AG10803 (cell line): Measurements from ENCODE around the gene ARRB1.

Source experiments
- DNase-seq: peaks from one replicate; pipeline ENCODE4 v3.0.0; 2010; ENCODE audit warnings: low read depth
- H3K4me3 ChIP-seq: 2 replicates; pipeline ENCODE4 v1.5.1; 2011; ENCODE audit warnings: mild to moderate bottlenecking, low read length, control low read depth
- TF ChIP-seq, protein P1 (sequence below): conservative IDR thresholded peaks from 2 replicates; pipeline ENCODE4 v1.5.1; 2011; ENCODE audit warnings: mild to moderate bottlenecking, low read length, control low read depth, inconsistent platforms

Gene ARRB1

GRCh38 chr11:75389276-75389605, 37.8 kb upstream of the ARRB1 start:
- DNase-seq = no peak

DNA sequence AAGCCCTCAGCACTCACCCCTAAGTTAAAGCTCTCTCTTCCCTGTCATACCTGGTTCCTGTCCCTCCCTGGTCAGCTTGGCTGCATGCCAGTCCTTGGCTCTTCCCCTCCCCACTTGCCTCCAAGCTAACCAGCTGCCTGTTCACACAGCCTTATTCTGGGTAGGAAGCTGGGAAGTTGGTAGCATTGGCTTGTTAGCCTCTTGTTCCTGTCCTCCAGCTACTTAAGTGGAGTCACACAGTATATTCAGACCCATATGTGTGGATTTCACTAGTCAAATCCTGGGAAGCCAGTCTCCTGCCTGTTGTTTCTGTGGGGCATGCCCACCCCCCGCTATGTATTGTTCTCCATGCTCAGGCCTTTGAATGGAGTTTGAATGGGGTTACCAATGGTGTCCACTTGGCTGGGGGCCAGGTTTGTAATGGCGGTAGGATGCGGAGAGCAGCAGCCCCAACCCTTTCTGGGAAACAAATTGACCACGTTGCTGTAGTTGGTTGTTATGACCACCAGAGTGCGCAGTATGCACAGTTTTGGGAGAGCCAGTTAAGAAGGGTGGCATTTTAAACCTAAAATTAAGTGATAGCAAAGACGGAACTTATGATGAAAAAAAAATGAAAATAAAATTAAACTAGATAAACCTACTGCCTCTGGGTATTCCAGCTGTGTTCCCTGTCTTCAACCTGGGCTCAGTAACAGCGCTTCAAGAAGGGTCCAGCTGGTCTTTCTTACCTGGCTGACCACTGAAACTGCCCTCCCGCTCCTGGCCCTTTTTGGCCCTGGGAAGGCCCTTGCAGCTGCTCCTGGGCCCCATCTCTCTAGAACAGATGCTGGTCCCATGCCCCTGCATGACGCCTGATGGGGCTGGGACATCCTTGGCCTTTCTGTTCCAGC, 37.2 kb upstream of the ARRB1 start:
- peak; percentile 75 for DNase-seq
- H3K4me3 ChIP-seq = no peak overlapping the region
- TF ChIP-seq, protein P1, sequence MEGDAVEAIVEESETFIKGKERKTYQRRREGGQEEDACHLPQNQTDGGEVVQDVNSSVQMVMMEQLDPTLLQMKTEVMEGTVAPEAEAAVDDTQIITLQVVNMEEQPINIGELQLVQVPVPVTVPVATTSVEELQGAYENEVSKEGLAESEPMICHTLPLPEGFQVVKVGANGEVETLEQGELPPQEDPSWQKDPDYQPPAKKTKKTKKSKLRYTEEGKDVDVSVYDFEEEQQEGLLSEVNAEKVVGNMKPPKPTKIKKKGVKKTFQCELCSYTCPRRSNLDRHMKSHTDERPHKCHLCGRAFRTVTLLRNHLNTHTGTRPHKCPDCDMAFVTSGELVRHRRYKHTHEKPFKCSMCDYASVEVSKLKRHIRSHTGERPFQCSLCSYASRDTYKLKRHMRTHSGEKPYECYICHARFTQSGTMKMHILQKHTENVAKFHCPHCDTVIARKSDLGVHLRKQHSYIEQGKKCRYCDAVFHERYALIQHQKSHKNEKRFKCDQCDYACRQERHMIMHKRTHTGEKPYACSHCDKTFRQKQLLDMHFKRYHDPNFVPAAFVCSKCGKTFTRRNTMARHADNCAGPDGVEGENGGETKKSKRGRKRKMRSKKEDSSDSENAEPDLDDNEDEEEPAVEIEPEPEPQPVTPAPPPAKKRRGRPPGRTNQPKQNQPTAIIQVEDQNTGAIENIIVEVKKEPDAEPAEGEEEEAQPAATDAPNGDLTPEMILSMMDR = peak; percentile 84

More at GRCh38 chr11:75389276-75389605, 37.8 kb upstream of the ARRB1 start:
- H3K4me3 ChIP-seq = no peak overlapping the region
- TF ChIP-seq, protein P1 = no peak

GRCh38 chr11:75387736-75388294, 36.4 kb upstream of the ARRB1 start:
- DNase-seq = no peak
- TF ChIP-seq, protein P1 = no peak

DNA sequence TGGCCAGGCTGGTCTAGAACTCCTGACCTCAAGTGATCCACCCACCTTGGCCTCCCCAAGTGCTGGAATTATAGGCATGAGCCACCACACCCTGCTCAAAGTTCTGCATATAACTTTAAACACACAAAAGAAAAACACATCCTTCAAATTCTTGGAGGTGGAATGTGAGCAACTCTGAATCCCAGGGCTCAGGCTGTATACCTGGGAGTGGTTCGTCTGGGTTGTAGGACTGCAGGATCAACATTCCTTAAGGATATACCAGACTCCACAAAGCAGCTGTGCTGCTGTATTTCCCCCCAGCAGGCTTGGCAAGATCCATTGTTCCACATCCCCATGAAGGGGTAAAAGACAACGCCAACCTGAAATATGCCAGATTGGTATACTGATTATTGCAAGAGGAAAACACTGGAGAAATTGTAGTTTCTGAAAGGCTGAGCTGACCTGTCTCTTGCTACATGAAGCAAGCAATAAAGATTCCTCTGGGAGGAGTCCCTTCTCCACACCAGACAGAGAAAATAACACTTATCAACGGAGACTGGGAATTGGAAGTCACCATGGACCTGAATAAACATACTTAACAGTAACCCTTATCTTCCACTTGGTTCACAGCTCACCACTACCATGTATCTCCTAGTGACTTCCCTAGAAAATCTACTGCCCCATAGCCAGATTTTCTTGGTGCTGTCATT, 35.6 kb upstream of the ARRB1 start:
- TF ChIP-seq, protein P1 = no peak
- no peak overlapping the region for H3K4me3 ChIP-seq
- peak; percentile 17 for DNase-seq

More at GRCh38 chr11:75387736-75388294, 36.4 kb upstream of the ARRB1 start:
- H3K4me3 ChIP-seq = no peak overlapping the region

DNA sequence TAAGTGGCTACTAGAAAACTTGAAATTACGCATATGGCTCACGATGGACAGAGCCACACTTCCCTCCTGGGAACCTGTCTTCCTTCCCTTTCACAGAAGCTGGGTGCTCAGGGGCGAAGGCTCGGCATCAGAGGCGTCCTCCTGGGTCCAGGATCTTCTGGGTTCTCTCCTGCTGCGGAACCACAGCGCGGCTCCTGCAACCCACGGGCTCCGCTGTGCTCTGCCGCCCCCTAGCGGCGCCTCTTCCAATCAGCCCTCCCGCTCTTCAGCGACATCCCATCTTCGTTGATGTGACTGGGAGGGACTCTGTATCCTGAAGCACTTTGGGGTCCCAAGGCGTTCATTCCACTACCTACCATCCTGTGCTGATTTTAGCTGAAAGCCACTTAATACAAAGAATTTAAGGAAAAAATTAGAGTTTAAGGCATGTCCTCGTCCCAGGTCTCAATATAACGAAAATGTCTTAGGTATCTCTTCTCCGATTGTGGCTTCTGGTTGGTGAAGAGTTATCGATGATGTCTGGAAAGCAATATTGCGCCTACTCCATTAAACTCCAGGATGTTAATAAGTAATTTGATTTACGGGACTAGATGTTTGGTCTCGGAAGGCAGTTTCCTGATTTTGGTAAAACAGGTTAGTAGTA, 33.1 kb upstream of the ARRB1 start:
- no peak overlapping the region for H3K4me3 ChIP-seq
- peak; percentile 50 for DNase-seq
- TF ChIP-seq, protein P1 = peak; percentile 97

GRCh38 chr11:75383246-75383645, 31.8 kb upstream of the ARRB1 start:
- TF ChIP-seq, protein P1 = no peak
- H3K4me3 ChIP-seq = no peak overlapping the region
- no peak for DNase-seq
